22Rv1 (cell line): ENCODE data around the gene ZNF302.

ENCODE experiments used
- CTCF ChIP-seq: fragments of 450-650 bp; IDR thresholded peaks from 2 replicates; pipeline ENCODE4 v1.5.1; 2017; ENCODE audit warnings: mild to moderate bottlenecking
- ZFX ChIP-seq: fragments of 450-650 bp; IDR thresholded peaks from 2 replicates; pipeline ENCODE4 v1.6.1; 2017; ENCODE audit warnings: antibody characterized with exemption, borderline replicate concordance

DNA sequence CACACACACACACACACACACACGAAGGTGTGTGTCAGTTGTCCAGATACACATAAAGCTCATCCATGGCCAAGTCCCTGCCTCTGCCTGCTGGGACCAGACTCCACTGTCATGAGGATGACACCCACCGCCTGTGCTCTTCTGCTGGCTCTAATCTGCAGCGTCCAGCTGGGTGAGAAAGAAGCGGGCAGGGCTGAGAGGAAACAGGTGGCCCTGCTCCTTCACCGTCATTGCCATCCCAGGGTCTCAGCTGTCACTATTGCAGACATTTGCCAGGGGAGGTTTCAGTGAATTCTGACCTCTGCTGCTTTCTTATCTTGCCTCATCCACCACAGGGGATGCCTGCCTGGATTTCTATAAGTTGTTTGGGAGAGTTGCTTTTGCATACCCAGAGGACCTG lies 31.9 kb upstream of the ZNF302 start:
- TF ChIP-seq CTCF (no peak), ZFX (no peak)
